IMR-90 (cell line): ENCODE measurements around the gene PAF1. TPM values are rescaled to one million over a fixed set of nuclear protein-coding genes. Genes with fewer than 3 reads are reported as not detected.

Source experiments
- ATAC-seq: fragments of 200-7000 bp; cut with Tn5 transposase; 2 replicates; pipeline ENCODE4 v1.9.1; 2020; ENCODE audit warnings: low read depth, mild to moderate bottlenecking, moderate library complexity
- BruUV-seq: library from RNA; stranded (reverse); fragments of 400-500 nt; replicated peaks from 2 replicates; lab custom pipeline; 2021; lab: Mats Ljungman, UMichigan
- CTCF ChIA-PET: fragments of 300-600 bp; formaldehyde crosslinking; extraction: SDS; loops from one replicate; lab custom pipeline; 2021; ENCODE audit warnings: antibody characterized with exemption; lab: Yijun Ruan, JAX
- POLR2A ChIA-PET: fragments of 300-600 bp; sonication (Branson Sonifier 250); formaldehyde crosslinking; loops from one replicate; lab custom pipeline; 2022; ENCODE audit warnings: antibody characterized with exemption; ENCODE audit not compliant: unreplicated experiment; lab: Charles Lee
- DNase-seq: peaks from one replicate; pipeline ENCODE4 v3.0.0; 2013
- H2AFZ ChIP-seq: replicated peaks from 2 replicates; pipeline ENCODE3; 2013; ENCODE audit warnings: low read length, mild to moderate bottlenecking; ENCODE audit not compliant: poor library complexity
- H2AK5ac ChIP-seq: 2 replicates; pipeline ENCODE4 v1.6.1; 2013; ENCODE audit warnings: low read depth, low read length, inconsistent platforms
- H2AK9ac ChIP-seq: replicated peaks from 2 replicates; pipeline ENCODE3; 2013; ENCODE audit warnings: mild to moderate bottlenecking, low read depth, low read length, moderate library complexity; ENCODE audit not compliant: poor library complexity
- H2BK120ac ChIP-seq: 2 replicates; pipeline ENCODE4 v1.6.1; 2013; ENCODE audit warnings: low read depth, low read length, inconsistent platforms
- H2BK15ac ChIP-seq: 3 replicates; pipeline ENCODE4 v1.6.1; 2013; ENCODE audit warnings: low read depth, low read length, inconsistent platforms
- H2BK20ac ChIP-seq: 2 replicates; pipeline ENCODE4 v1.6.1; 2013; ENCODE audit warnings: low read depth, mild to moderate bottlenecking, inconsistent platforms, low read length, moderate library complexity
- H2BK5ac ChIP-seq: 2 replicates; pipeline ENCODE4 v1.6.1; 2013; ENCODE audit warnings: mild to moderate bottlenecking, low read depth, low read length, inconsistent platforms; ENCODE audit not compliant: poor library complexity, severe bottlenecking
- H3K14ac ChIP-seq: replicated peaks from 2 replicates; pipeline ENCODE4 v1.6.1; 2013; ENCODE audit warnings: low read depth, low read length, inconsistent platforms
- H3K18ac ChIP-seq: 2 replicates; pipeline ENCODE4 v1.6.1; 2013; ENCODE audit warnings: low read depth, low read length, control low read depth
- H3K23ac ChIP-seq: 2 replicates; pipeline ENCODE4 v1.6.1; 2013; ENCODE audit warnings: low read depth, low read length, inconsistent platforms
- H3K27ac ChIP-seq: 2 replicates; pipeline ENCODE4 v1.5.1; 2013; ENCODE audit warnings: mild to moderate bottlenecking, control low read depth, low read length; ENCODE audit not compliant: insufficient read depth
- H3K27me3 ChIP-seq: 2 replicates; pipeline ENCODE4 v1.6.1; 2013; ENCODE audit warnings: low read length; ENCODE audit not compliant: control insufficient read depth, insufficient read depth
- H3K36me3 ChIP-seq: 2 replicates; pipeline ENCODE4 v1.6.1; 2013; ENCODE audit warnings: low read length, mixed read lengths; ENCODE audit not compliant: control insufficient read depth, insufficient read depth
- H3K4ac ChIP-seq: 2 replicates; pipeline ENCODE4 v1.6.1; 2013; ENCODE audit warnings: low read depth, low read length, inconsistent platforms
- H3K4me1 ChIP-seq: 2 replicates; pipeline ENCODE4 v1.6.1; 2013; ENCODE audit warnings: low read length, mixed read lengths; ENCODE audit not compliant: control insufficient read depth, insufficient read depth
- H3K4me2 ChIP-seq: 2 replicates; pipeline ENCODE4 v1.6.1; 2013; ENCODE audit warnings: low read depth, mild to moderate bottlenecking, control low read depth, low read length, moderate library complexity
- H3K4me3 ChIP-seq: 2 replicates; pipeline ENCODE4 v1.5.1; 2013; ENCODE audit warnings: low read depth, mild to moderate bottlenecking, control low read depth, low read length, moderate library complexity; ENCODE audit not compliant: insufficient read depth
- H3K56ac ChIP-seq: 2 replicates; pipeline ENCODE4 v1.6.1; 2013; ENCODE audit warnings: low read length, inconsistent platforms; ENCODE audit not compliant: insufficient read depth; ENCODE audit errors: extremely low read depth
- H3K79me1 ChIP-seq, 2 experiments: 2 replicates each; pipeline ENCODE4 v1.6.1; 2013; ENCODE audit warnings: low read length in 2 of 2, inconsistent platforms in 1 of 2, low read depth in 1 of 2
- H3K9ac ChIP-seq: 2 replicates; pipeline ENCODE4 v1.6.1; 2013; ENCODE audit warnings: low read depth, low read length, control low read depth
- H3K9me1 ChIP-seq: 2 replicates; pipeline ENCODE4 v1.6.1; 2013; ENCODE audit warnings: low read length, inconsistent platforms; ENCODE audit not compliant: insufficient read depth
- H3K9me3 ChIP-seq: 2 replicates; pipeline ENCODE4 v1.6.1; 2013; ENCODE audit warnings: low read length; ENCODE audit not compliant: control insufficient read depth, insufficient read depth
- H4K20me1 ChIP-seq: 2 replicates; pipeline ENCODE4 v1.6.1; 2013; ENCODE audit warnings: low read length, inconsistent platforms; ENCODE audit not compliant: insufficient read depth
- H4K5ac ChIP-seq: 2 replicates; pipeline ENCODE4 v1.6.1; 2013; ENCODE audit warnings: mild to moderate bottlenecking, low read depth, low read length, control low read depth
- H4K8ac ChIP-seq, 2 experiments: 2 replicates each; pipeline ENCODE4 v1.6.1; 2013; ENCODE audit warnings: low read depth in 2 of 2, low read length in 2 of 2, control low read depth in 1 of 2, inconsistent platforms in 1 of 2
- H4K91ac ChIP-seq: 2 replicates; pipeline ENCODE4 v1.6.1; 2013; ENCODE audit warnings: low read depth, low read length, inconsistent platforms; ENCODE audit not compliant: insufficient read depth
- CEBPB ChIP-seq: IDR thresholded peaks from 2 replicates; pipeline ENCODE4 v1.6.1; 2012; ENCODE audit warnings: low read depth, low read length, improper control_type of control experiment
- POLR2A ChIP-seq: IDR thresholded peaks from 2 replicates; pipeline ENCODE4 v1.6.1; 2012; ENCODE audit warnings: mild to moderate bottlenecking, low read depth, low read length
- RCOR1 ChIP-seq: IDR thresholded peaks from 2 replicates; pipeline ENCODE4 v1.6.1; 2012; ENCODE audit warnings: mild to moderate bottlenecking, low read length, improper control_type of control experiment; ENCODE audit not compliant: insufficient replicate concordance
- WGBS, 2 experiments: methylation state at CpG; one replicate each; pipeline versions ENCODE4 v1.1.5 to v1.1.7; 2013; ENCODE audit warnings: missing lambda C conversion rate in 2 of 2; ENCODE audit not compliant: insufficient read length in 1 of 2; ENCODE audit errors: extremely low coverage in 2 of 2; 5-methylcytosine and 5-hydroxymethylcytosine counted together
- dilution Hi-C: fragments of 300-500 bp; cut with HindIII; formaldehyde crosslinking; loops from one replicate; pipeline ENCODE4 v1.14.3; 2018; ENCODE audit warnings: low sequenced_read_pairs; ENCODE audit not compliant: unreplicated experiment
- in situ Hi-C: fragments of 300-500 bp; cut with MboI; formaldehyde crosslinking; loops from 3 replicates; pipeline ENCODE4 v1.14.3; 2019; ENCODE audit warnings: low sequenced_read_pairs, inconsistent platforms, mixed read lengths
- intact Hi-C: fragments of 100-400 bp; cut with micrococcal nuclease; formaldehyde crosslinking; loops from 2 replicates; pipeline ENCODE4 v1.10.0; 2022
- polyA plus RNA-seq, 3 experiments: library from polyadenylated mRNA; depleted of rRNA; stranded (reverse); fragments of >200 nt; gene quantifications; 2 replicates each; pipeline ENCODE4 v1.2.3, GENCODE V29; 2012; ENCODE audit warnings: low replicate concordance in 1 of 3
- total RNA-seq: library from RNA; depleted of rRNA; stranded (reverse); fragments of >200 nt; gene quantifications from 2 replicates; pipeline ENCODE4 v1.2.3, GENCODE V29; 2012

The PAF1 gene
- total and polyA plus RNA-seq, 2 of the 4 experiments (the other 2 are of a cell fraction), result 45.7 to 54.3 TPM

DNA sequence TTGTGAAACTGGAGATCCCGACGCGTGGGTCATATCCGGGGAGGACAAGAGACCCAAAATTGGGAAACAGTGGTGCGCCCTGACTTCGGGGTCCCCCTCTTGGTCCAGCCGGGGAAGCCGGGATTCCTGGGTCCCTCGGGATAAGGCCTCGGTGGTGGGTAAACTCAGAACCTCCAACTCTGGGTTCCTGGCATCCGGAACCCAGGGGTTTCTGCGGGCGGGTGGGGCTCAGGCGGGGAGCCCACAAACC, 16.4 kb upstream of the PAF1 start:
- H3K4me1 ChIP-seq, result peaks cover 26% of the 10 kb centered on the region
- peak overlapping the region; percentile 93 for H3K9ac ChIP-seq
- peak overlapping the region; percentile 98 for H2AK9ac ChIP-seq
- H3K56ac ChIP-seq, result peak overlapping the region; percentile 47
- in situ Hi-C loops (no loop called here), intact Hi-C loops (no loop called here), dilution Hi-C loops (no loop called here)
- peaks cover under 1% of the 10 kb centered on the region for H3K9me1 ChIP-seq
- H3K4me2 ChIP-seq, result peak overlapping the region; percentile 92
- H3K27ac ChIP-seq, result peak overlapping the region; percentile 92
- H3K4ac ChIP-seq, result peak overlapping the region; percentile 91
- DNase-seq (no peak), ATAC-seq (no peak)
- H2AFZ ChIP-seq, result no peak overlapping the region
- CTCF ChIA-PET, result no interaction called here
- peak overlapping the region; percentile 94 for H3K23ac ChIP-seq
- peak overlapping the region; percentile 5; the same call in 1 of the 2 replicates for H2BK120ac ChIP-seq
- H4K5ac ChIP-seq, result no peak overlapping the region
- H3K79me1 ChIP-seq, result peaks cover 0 to 32% of the 10 kb centered on the region in 2 experiments; a peak in 2 of 4 replicates
- peak overlapping the region; percentile 98 for H3K14ac ChIP-seq
- BruUV-seq, result no TSS peak
- H2BK5ac ChIP-seq, result peak overlapping the region; percentile 91
- no peak overlapping the region for H2BK20ac ChIP-seq
- H4K8ac ChIP-seq, result peak overlapping the region; percentile 30 to 47; a peak in 2 of 4 replicates
- H3K9me3 ChIP-seq, result no peaks in the 10 kb centered on the region
- H3K27me3 ChIP-seq, result no peaks in the 10 kb centered on the region
- 8% methylated on average over 11 of the region's 14 CpGs; no CpG with 5 or more reads in 1 of the 2 experiments for WGBS, 2 experiments
- POLR2A ChIA-PET, result interaction anchor here (1.9 kb wide), 1 partner anchor 28 kb away, joined by 4 read pairs; the partner anchor contains the start of gene RPS16
- H3K4me3 ChIP-seq, result peak overlapping the region; percentile 68
- H2BK15ac ChIP-seq, result no peak overlapping the region
- peak overlapping the region; percentile 82; the same call in 1 of the 2 replicates for H4K91ac ChIP-seq
- H4K20me1 ChIP-seq, result peaks cover 28% of the 10 kb centered on the region
- peak overlapping the region; percentile 2; the same call in 1 of the 2 replicates for H3K18ac ChIP-seq
- 0 out of 2 replicates have a peak overlapping the region, but pooled peaks have one; percentile 90 for H2AK5ac ChIP-seq
- 0 out of 2 replicates have a peak, but pooled peaks have one; percentile 1 for TF ChIP-seq CEBPB
- TF ChIP-seq POLR2A, result 0 out of 2 replicates have a peak, but pooled peaks have one; percentile 59
- no peak for TF ChIP-seq RCOR1
- peaks cover 15% of the 10 kb centered on the region for H3K36me3 ChIP-seq
